ENCODE data around the gene MRPL32. TPM values are rescaled to one million over a fixed set of nuclear protein-coding genes. Genes with fewer than 3 reads are reported as not detected.

MRPL32 gene
- total RNA-seq, 3 donors from 2014 or later = 49.0 to 57.7 (median 51.1) TPM

- no peak for DNase-seq (ENCODE audit: low spot score in 2 of 2)
- peak overlapping the region; percentile 52 to 73 for H3K27ac ChIP-seq
- H3K36me3 ChIP-seq = no peaks in the 10 kb centered on the region
- TF ChIP-seq POLR2A (IDR thresholded peaks at IDR 0.05) (no peak), POLR2AphosphoS5 (IDR thresholded peaks at IDR 0.05) (no peak)
- TF ChIP-seq, protein P1, sequence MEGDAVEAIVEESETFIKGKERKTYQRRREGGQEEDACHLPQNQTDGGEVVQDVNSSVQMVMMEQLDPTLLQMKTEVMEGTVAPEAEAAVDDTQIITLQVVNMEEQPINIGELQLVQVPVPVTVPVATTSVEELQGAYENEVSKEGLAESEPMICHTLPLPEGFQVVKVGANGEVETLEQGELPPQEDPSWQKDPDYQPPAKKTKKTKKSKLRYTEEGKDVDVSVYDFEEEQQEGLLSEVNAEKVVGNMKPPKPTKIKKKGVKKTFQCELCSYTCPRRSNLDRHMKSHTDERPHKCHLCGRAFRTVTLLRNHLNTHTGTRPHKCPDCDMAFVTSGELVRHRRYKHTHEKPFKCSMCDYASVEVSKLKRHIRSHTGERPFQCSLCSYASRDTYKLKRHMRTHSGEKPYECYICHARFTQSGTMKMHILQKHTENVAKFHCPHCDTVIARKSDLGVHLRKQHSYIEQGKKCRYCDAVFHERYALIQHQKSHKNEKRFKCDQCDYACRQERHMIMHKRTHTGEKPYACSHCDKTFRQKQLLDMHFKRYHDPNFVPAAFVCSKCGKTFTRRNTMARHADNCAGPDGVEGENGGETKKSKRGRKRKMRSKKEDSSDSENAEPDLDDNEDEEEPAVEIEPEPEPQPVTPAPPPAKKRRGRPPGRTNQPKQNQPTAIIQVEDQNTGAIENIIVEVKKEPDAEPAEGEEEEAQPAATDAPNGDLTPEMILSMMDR (IDR thresholded peaks at IDR 0.05) = no peak
- H3K9me3 ChIP-seq = no peaks in the 10 kb centered on the region
- no peaks in the 10 kb centered on the region for H3K27me3 ChIP-seq
- intact Hi-C loops (cut with DNase I; ENCODE audit: low total_unique reads) = no loop called here
- H3K4me1 ChIP-seq = peaks cover 0 to 8% of the 10 kb centered on the region in 2 donors
- H3K4me3 ChIP-seq = no peak overlapping the region
These were observed 17.6 kb upstream of the MRPL32 start for GRCh38 chr7:42914421-42915045.

- intact Hi-C loops (cut with DNase I; ENCODE audit: low total_unique reads) = no loop called here
- peaks cover 5% of the 10 kb centered on the region for H3K36me3 ChIP-seq
- peak overlapping the region; percentile 52 to 78 for H3K27ac ChIP-seq
These were observed 16.8 kb upstream of the MRPL32 start for GRCh38 chr7:42915356-42915755.

GRCh38 chr7:42922017-42922753 is 10.0 kb upstream of the MRPL32 start:
- TF ChIP-seq POLR2A (IDR thresholded peaks at IDR 0.05) = no peak
- no peak for TF ChIP-seq POLR2AphosphoS5 (IDR thresholded peaks at IDR 0.05)
- TF ChIP-seq, protein P1 (IDR thresholded peaks at IDR 0.05) = no peak
- Histone ChIP-seq H3K36me3 (peaks cover 5% of the 10 kb centered on the region), H3K27ac (no peak overlapping the region), H3K27me3 (no peaks in the 10 kb centered on the region), H3K9me3 (no peaks in the 10 kb centered on the region), H3K4me1 (no peaks in the 10 kb centered on the region), H3K4me3 (no peak overlapping the region)
- no peak for DNase-seq (ENCODE audit: low spot score in 2 of 2)
- intact Hi-C loops (cut with DNase I; ENCODE audit: low total_unique reads) = no loop called here

More at GRCh38 chr7:42915356-42915755, 16.8 kb upstream of the MRPL32 start:
- Histone ChIP-seq H3K9me3 (no peaks in the 10 kb centered on the region), H3K4me3 (no peak overlapping the region), H3K4me1 (peaks cover 0 to 7% of the 10 kb centered on the region in 2 donors), H3K27me3 (no peaks in the 10 kb centered on the region)
- DNase-seq (ENCODE audit: low spot score in 2 of 2) = no peak
- TF ChIP-seq, protein P1 (IDR thresholded peaks at IDR 0.05) = no peak
- TF ChIP-seq POLR2A (IDR thresholded peaks at IDR 0.05) (no peak), POLR2AphosphoS5 (IDR thresholded peaks at IDR 0.05) (no peak)

GRCh38 chr7:42924223-42924838 is 7.8 kb upstream of the MRPL32 start:
- Histone ChIP-seq H3K4me3 (no peak overlapping the region), H3K4me1 (peaks cover 0 to 1% of the 10 kb centered on the region in 2 donors), H3K9me3 (no peaks in the 10 kb centered on the region), H3K36me3 (peaks cover 5% of the 10 kb centered on the region), H3K27me3 (no peaks in the 10 kb centered on the region), H3K27ac (no peak overlapping the region)
- intact Hi-C loops (cut with DNase I; ENCODE audit: low total_unique reads) = loop anchor here (2.0 kb wide), 1 partner anchor 14 kb away; no protein-coding TSS in a partner anchor
- TF ChIP-seq, protein P1 (IDR thresholded peaks at IDR 0.05) = no peak
- no peak for TF ChIP-seq POLR2A (IDR thresholded peaks at IDR 0.05)
- no peak for TF ChIP-seq POLR2AphosphoS5 (IDR thresholded peaks at IDR 0.05)
- no peak for DNase-seq (ENCODE audit: low spot score in 2 of 2)

Data from breast epithelium (tissue), 4 donors.